ENCODE measurements around the gene LRP5.

- TF ChIP-seq EZH2 (IDR thresholded peaks at IDR 0.05; ENCODE audit: borderline replicate concordance), result no peak
- TF ChIP-seq CTCF (IDR thresholded peaks at IDR 0.05; ENCODE audit: poor library complexity), result no peak
- no peak for TF ChIP-seq EZH2phosphoT487 (IDR thresholded peaks at IDR 0.05; ENCODE audit: low read depth, severe bottlenecking, unreplicated experiment)
Observed at GRCh38 chr11:68362801-68363379, 50.5 kb downstream of the LRP5 start.
